Activated T-helper 2 cell treated with anti-CD3 and anti-CD28 coated beads, Interferon-gamma antibody, Interleukin-2, Interleukin-4, amounts not matched to agents 10 μg/mL and 5 μg/mL and 100 μg/mL, durations not matched to agents 14 hours and 24 hours and 36 hours (primary cell): ENCODE data around the gene PCDH17. TPM values are rescaled to one million over a fixed set of nuclear protein-coding genes. Genes with fewer than 3 reads are reported as not detected.

ENCODE experiments used
- DNase-seq: peaks from one replicate; pipeline ENCODE4 v3.0.0; 2021; ENCODE audit warnings: low spot score
- H3K27ac Mint-ChIP-seq: one replicate; pipeline ENCODE4 v1.8.0; 2021; ENCODE audit warnings: mixed read lengths
- H3K27me3 Mint-ChIP-seq: one replicate; pipeline ENCODE4 v1.8.0; 2021; ENCODE audit warnings: low read depth, mixed read lengths
- H3K36me3 Mint-ChIP-seq: one replicate; pipeline ENCODE4 v1.8.0; 2021; ENCODE audit warnings: low read depth, mixed read lengths
- H3K4me1 Mint-ChIP-seq: one replicate; pipeline ENCODE4 v1.8.0; 2021; ENCODE audit warnings: low read depth, mixed read lengths
- H3K4me3 Mint-ChIP-seq: one replicate; pipeline ENCODE4 v1.8.0; 2021; ENCODE audit warnings: low read depth, mild to moderate bottlenecking, moderate library complexity, mixed read lengths
- H3K9me3 Mint-ChIP-seq: one replicate; pipeline ENCODE4 v1.8.0; 2021; ENCODE audit warnings: mixed read lengths
- intact Hi-C: fragments of 100-400 bp; cut with micrococcal nuclease; formaldehyde crosslinking; loops from one replicate; pipeline ENCODE4 v1.15.1; 2023
- total RNA-seq: library from RNA; stranded (reverse); gene quantifications from 2 replicates; pipeline ENCODE4 v1.2.3, GENCODE V29; 2022

The PCDH17 gene
- total RNA-seq, 1 donor from 2014 or later = not detected

DNA sequence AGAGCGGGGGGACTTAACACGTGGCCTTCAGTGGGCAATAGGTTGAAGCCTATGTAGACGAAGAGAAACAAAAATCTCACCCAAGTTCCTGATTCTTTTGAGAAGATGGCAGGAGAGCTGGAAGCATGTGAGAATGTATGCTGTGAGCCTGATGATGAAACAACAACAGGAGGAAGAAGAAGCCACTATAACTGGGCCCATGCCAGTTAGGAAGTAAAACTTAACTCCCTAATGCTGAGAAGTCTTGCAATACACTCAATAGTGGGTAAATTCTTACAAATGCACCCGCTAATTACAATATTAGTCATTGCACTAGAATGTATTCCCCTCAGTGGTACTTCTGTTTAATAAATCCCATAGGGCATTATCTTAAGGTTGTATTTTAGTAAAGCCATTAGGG is 9.1 kb downstream of the PCDH17 start:
- no peaks in the 10 kb centered on the region for H3K27me3 Mint-ChIP-seq
- H3K9me3 Mint-ChIP-seq = no peaks in the 10 kb centered on the region
- no peak overlapping the region for H3K4me3 Mint-ChIP-seq
- H3K4me1 Mint-ChIP-seq = no peaks in the 10 kb centered on the region
- no peak for DNase-seq
- intact Hi-C loops = no loop called here
- no peak overlapping the region for H3K27ac Mint-ChIP-seq
- H3K36me3 Mint-ChIP-seq = no peaks in the 10 kb centered on the region

DNA sequence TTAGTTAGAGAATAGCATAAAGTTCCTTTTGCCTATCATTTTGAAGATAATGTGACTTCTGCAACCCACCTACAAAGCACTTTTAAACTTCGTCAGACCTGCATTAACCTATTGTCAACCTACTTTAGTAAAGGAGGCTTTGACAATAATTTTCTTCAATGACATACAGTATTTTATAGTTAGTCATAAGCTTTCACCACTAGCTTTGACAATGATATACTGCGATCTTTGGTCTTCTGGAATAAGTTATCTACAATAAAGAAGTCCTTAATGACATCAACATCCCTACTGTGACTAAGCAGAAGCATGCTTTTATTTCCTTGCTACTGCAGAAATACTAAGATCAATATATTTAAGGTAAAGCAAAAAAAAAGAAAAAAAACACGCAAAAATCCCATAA is 9.5 kb downstream of the PCDH17 start:
- DNase-seq = no peak
- no peaks in the 10 kb centered on the region for H3K4me1 Mint-ChIP-seq
- H3K4me3 Mint-ChIP-seq = no peak overlapping the region
- intact Hi-C loops = no loop called here
- H3K27me3 Mint-ChIP-seq = no peaks in the 10 kb centered on the region
- no peaks in the 10 kb centered on the region for H3K36me3 Mint-ChIP-seq
- H3K27ac Mint-ChIP-seq = no peak overlapping the region
- H3K9me3 Mint-ChIP-seq = no peaks in the 10 kb centered on the region

DNA sequence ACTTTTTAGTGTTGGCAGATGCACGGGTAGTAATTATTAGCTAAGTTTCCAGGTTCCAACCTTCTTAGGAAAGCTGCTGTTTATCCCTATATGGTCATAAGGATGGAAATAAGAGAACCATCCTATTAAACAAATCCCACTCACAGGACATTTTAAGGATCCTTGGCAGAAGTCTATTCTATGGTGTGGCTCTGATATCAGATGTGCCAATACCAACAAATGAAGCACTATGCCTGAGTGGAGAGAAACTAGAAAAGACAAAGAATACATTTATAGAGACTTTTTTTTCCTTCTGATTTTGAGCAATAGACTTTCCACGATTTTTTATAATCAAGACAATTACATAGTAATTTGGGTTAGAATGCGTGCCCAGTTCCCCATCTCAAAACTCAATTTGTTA is 12.6 kb downstream of the PCDH17 start:
- intact Hi-C loops = no loop called here
- no peaks in the 10 kb centered on the region for H3K36me3 Mint-ChIP-seq
- no peak for DNase-seq
- no peaks in the 10 kb centered on the region for H3K9me3 Mint-ChIP-seq
- H3K27ac Mint-ChIP-seq = no peak overlapping the region
- no peaks in the 10 kb centered on the region for H3K27me3 Mint-ChIP-seq
- H3K4me1 Mint-ChIP-seq = no peaks in the 10 kb centered on the region
- H3K4me3 Mint-ChIP-seq = no peak overlapping the region

DNA sequence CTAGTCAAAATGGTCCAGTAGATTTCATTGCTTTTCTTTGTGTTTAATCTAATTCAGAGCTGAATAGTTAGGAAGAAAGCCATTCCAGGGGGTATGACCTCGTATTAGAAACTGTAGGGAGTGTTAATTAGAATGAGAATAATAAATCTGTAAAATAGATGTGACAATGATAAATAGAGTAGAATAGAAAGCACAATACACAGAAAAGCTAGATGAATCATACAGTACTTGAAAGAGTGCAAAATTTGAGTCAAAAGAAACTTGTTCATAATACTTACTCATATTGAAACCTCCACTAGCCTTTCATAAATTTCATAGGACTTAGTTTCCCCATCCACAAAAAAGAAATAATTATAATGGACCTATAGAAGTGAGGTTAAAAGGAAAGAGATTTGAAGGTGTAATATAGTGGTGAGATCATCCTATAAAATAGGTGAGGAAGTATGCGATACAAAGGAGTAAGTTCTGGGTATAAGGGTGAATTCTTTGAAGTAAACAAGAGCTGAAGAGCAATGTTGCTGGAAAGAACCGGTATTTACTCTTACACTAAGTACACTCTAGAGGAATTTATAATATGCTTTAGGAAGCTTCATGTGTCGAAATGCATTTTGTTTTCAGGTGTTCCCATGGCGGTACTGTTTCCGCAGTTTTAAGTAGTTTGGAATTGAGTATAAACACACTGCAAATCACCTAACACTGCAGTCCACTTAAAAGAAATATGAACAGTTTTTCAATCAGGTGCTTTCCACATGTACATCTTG is 21.9 kb downstream of the PCDH17 start:
- Mint-ChIP-seq H3K27me3 (no peaks in the 10 kb centered on the region), H3K27ac (no peak overlapping the region), H3K9me3 (no peaks in the 10 kb centered on the region), H3K36me3 (no peaks in the 10 kb centered on the region), H3K4me3 (no peak overlapping the region), H3K4me1 (no peaks in the 10 kb centered on the region)
- intact Hi-C loops = no loop called here
- no peak for DNase-seq

DNA sequence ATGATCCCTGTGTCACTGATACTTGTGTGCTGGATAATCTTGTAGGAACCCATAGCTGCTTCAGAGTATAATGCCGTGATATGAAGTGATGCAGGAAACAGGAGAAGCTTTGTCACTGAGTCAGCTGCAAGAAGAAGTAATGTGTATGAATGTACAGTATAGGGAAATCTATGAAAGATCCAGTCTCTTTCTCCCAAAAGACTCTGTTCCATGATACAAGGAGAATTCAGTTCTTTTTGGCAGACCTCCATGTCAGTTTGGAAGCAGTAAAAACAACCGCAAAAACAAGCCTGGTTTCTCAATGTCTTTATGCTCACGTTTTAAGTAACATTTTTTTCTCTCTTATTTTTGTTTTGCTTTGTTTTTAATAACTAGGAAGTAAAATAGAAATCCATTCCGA is 33.9 kb downstream of the PCDH17 start:
- intact Hi-C loops = no loop called here

DNA sequence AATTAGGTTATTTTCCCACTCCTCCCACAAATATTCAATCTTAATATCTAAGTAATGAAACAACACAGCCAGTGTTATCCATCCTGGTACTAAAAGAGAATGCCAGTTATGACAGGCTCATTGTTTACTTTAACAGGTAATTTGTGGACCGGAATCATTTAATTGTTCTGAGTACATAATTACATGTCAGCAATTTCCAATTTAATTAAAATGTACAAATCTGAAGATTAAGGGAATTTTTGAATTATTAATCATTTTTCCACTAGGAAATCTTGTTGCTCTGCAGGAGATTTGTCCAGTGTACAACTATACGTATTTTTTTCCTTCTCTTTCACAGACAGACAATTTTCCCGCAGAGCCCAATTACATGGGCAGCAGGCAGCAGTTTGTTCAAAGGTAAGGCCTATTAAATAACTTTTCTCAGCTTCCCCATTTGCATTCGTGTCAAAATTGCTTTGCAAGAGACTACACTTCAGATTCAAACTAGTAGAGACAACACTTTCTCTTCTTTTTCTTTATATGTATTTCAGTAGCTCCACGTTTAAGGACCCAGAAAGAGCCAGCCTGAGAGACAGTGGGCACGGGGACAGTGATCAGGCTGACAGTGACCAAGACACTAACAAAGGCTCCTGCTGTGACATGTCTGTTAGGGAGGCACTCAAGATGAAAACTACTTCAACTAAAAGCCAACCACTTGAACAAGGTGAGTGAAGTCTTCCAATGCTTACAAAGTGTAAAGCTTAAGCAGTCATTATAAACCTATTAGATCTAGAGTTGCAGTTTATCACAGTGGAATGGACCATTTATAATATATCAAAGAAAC is 34.8 kb downstream of the PCDH17 start:
- H3K9me3 Mint-ChIP-seq = peaks cover 15% of the 10 kb centered on the region
- no peaks in the 10 kb centered on the region for H3K4me1 Mint-ChIP-seq
- no peak for DNase-seq
- no peak overlapping the region for H3K4me3 Mint-ChIP-seq
- no peaks in the 10 kb centered on the region for H3K36me3 Mint-ChIP-seq
- no peak overlapping the region for H3K27ac Mint-ChIP-seq
- H3K27me3 Mint-ChIP-seq = no peaks in the 10 kb centered on the region
- intact Hi-C loops = no loop called here

More for the DNA sequence above, 33.9 kb downstream of the PCDH17 start:
- Mint-ChIP-seq H3K9me3 (peaks cover 20% of the 10 kb centered on the region), H3K36me3 (no peaks in the 10 kb centered on the region), H3K4me1 (no peaks in the 10 kb centered on the region), H3K27me3 (no peaks in the 10 kb centered on the region), H3K27ac (no peak overlapping the region), H3K4me3 (no peak overlapping the region)
- DNase-seq = no peak

DNA sequence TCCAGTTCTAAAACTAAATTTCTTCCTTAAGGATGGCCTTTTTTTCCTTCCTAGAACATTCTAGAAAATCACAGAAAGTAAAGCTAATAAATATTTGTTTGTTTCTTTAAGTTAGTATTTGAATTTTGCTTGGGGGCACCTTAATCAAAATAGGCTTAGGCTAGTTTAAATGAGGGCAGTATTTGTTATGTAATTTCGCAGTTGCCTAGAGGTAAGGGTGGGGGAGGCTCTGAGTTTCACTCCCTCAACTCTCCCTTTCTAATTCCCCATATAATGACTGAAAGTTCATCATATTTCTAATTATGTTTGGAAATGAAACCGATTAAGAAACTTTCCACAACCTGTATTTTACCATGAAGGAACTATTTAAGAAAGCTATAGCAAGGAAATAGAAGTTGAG is 40.6 kb downstream of the PCDH17 start:
- no peaks in the 10 kb centered on the region for H3K27me3 Mint-ChIP-seq
- intact Hi-C loops = no loop called here
- no peak overlapping the region for H3K4me3 Mint-ChIP-seq
- no peaks in the 10 kb centered on the region for H3K4me1 Mint-ChIP-seq
- peaks cover 16% of the 10 kb centered on the region for H3K9me3 Mint-ChIP-seq
- no peak overlapping the region for H3K27ac Mint-ChIP-seq
- no peak for DNase-seq
- no peaks in the 10 kb centered on the region for H3K36me3 Mint-ChIP-seq

DNA sequence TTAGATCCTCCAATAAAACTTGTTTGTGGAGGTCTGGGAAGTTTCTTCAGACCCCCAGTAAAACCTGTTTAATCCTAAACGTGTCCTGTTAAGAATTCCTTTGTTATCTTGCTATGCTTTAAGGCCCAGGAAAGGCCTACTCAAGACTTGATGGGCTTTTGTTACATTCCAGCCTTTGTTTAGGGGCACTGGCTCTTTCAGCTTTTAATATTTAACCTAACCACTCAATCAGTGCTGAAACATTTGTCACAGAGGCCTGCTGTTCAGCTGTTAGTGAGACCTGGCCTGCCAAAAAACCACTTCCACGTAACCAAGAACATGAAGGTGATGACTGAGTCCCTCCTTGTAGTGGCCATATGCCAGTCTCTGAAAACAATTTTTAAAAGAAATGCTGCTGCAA is 41.7 kb downstream of the PCDH17 start:
- no peak overlapping the region for H3K27ac Mint-ChIP-seq
- peaks cover 16% of the 10 kb centered on the region for H3K9me3 Mint-ChIP-seq
- H3K4me3 Mint-ChIP-seq = no peak overlapping the region
- no peak for DNase-seq
- H3K36me3 Mint-ChIP-seq = no peaks in the 10 kb centered on the region
- no peaks in the 10 kb centered on the region for H3K4me1 Mint-ChIP-seq
- intact Hi-C loops = no loop called here
- no peaks in the 10 kb centered on the region for H3K27me3 Mint-ChIP-seq

DNA sequence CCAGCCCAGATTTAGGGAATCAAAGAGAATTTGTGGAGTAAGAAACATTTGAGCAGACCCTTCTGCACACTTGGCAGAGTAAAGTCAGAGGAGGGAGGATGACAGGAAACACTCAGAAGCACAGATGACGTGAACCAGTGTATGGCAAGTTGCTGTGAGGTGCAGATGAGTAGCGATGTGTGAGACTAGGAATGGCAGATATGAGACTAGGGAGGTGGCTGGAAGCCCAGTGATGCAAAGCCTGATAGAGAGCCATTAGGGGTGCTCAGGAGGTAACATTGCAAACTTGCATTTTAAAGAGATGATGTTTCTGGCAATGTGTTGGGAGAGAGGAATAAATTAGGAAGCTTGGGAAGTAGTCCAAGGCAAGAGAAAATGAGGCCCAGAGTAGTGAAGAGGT is 44.0 kb downstream of the PCDH17 start:
- Mint-ChIP-seq H3K27ac (no peak overlapping the region), H3K4me3 (no peak overlapping the region)

DNA sequence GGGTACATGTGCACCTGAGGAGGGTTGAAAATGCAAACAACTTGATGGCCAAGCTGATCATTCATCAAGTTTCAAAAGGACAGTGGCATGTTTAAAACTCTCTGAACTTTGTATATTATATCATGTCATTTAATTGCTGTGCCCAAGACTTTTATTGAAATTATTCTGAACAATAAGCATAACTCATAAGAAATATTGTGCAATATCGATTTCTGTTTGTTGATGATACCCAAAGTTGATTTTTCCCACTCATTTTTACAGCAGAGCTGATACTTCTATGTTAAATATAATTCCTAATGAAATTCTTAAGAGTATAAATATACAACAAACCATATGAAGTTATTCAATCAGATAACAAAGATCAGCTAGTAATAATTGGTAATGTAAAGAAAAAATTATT is 49.1 kb downstream of the PCDH17 start:
- intact Hi-C loops = no loop called here
- peaks cover 10% of the 10 kb centered on the region for H3K9me3 Mint-ChIP-seq
- no peak overlapping the region for H3K4me3 Mint-ChIP-seq
- no peak overlapping the region for H3K27ac Mint-ChIP-seq
- no peaks in the 10 kb centered on the region for H3K4me1 Mint-ChIP-seq
- no peak for DNase-seq
- H3K36me3 Mint-ChIP-seq = no peaks in the 10 kb centered on the region
- no peaks in the 10 kb centered on the region for H3K27me3 Mint-ChIP-seq

More for the DNA sequence above, 44.0 kb downstream of the PCDH17 start:
- Mint-ChIP-seq H3K4me1 (no peaks in the 10 kb centered on the region), H3K27me3 (no peaks in the 10 kb centered on the region), H3K36me3 (no peaks in the 10 kb centered on the region), H3K9me3 (peaks cover 10% of the 10 kb centered on the region)
- intact Hi-C loops = no loop called here
- DNase-seq = no peak

DNA sequence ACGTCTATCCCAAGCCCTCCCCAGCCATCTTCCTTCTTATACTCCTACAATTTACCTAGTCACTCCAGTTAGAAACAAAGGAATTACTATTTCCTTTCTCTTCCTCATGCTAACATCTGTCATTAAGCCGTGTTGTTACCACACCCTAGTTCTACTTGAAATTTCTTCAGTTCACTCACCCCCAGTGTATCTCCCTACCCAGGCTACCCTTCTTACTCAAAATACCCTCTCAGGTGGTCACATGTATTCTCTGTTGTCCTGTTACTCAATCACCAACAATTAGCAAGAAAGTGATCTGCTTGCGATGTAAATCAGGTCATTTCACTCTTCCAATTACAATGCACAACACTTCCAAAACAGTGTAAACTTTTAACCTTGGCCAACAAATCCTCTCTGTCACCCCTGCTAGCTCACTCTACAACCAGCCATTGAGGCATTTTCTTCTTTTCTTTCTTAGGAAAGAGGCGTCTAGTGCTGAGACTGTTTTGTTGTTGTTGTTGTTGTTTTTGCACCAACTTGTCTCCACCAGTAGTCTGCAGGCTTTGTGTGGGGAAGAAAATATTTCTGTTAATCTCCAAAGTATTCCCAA is 50.7 kb downstream of the PCDH17 start:
- H3K27me3 Mint-ChIP-seq = no peaks in the 10 kb centered on the region
- intact Hi-C loops = no loop called here
- DNase-seq = no peak
- no peaks in the 10 kb centered on the region for H3K36me3 Mint-ChIP-seq
- no peak overlapping the region for H3K27ac Mint-ChIP-seq
- no peak overlapping the region for H3K4me3 Mint-ChIP-seq
- peaks cover 4% of the 10 kb centered on the region for H3K9me3 Mint-ChIP-seq
- H3K4me1 Mint-ChIP-seq = no peaks in the 10 kb centered on the region

DNA sequence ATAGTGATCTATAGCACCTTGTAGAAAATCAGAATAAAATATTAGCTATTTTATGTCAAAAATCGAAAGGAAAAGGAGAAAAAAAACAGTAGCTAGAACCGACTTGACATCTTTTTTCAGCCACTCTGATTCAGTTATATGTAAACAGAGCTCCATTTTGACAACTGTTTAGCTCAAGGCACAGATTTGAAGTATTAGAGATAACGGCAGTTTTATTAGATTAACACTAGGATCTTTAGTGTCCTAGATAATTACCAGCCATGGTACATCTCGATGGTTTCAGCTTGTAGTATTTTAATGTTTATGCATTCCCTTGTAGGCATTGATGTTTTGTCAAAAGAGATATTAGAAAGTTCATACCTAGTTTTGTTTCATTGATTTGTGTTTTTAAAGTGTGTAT is 67.3 kb downstream of the PCDH17 start:
- no peak for DNase-seq
- Mint-ChIP-seq H3K9me3 (peaks cover 21% of the 10 kb centered on the region), H3K27ac (no peak overlapping the region), H3K36me3 (no peaks in the 10 kb centered on the region), H3K27me3 (no peaks in the 10 kb centered on the region), H3K4me1 (no peaks in the 10 kb centered on the region), H3K4me3 (no peak overlapping the region)
- intact Hi-C loops = no loop called here

DNA sequence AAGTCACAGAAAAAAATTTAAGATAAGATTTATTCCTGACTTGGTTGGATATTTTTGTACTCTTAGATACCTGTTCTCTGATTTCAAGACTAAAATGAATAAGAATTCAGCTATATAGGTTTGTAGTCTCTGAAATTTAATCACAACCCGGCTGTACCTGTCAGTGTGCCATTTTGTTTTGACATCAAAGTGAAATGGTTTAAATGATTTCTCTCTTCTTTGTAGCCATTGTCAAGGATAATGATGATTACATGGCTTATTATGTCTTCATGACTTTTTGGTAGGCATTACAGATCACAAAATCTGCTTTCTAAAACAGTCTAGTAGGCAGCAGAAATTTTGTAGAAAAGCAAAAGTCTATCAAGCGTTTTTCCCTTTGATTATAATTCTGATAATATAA is 72.5 kb downstream of the PCDH17 start:
- Mint-ChIP-seq H3K4me1 (no peaks in the 10 kb centered on the region), H3K27ac (no peak overlapping the region), H3K36me3 (no peaks in the 10 kb centered on the region), H3K27me3 (no peaks in the 10 kb centered on the region), H3K9me3 (peaks cover 21% of the 10 kb centered on the region), H3K4me3 (no peak overlapping the region)
- no peak for DNase-seq
- intact Hi-C loops = no loop called here
